Sigmoid colon (tissue), 3 donors: Measurements from ENCODE around the gene LMF1.

ENCODE experiments used
- POLR2A ChIP-seq, 2 donors: fragments of 450-650 bp; IDR thresholded peaks; one replicate each; pipeline ENCODE4 v1.6.1; 2016; ENCODE audit warnings: antibody characterized with exemption in 2 of 2, mild to moderate bottlenecking in 2 of 2, moderate library complexity in 2 of 2
- TF ChIP-seq, protein P1 (sequence below), 4 experiments: fragments of 450-650 bp in 3 of 4; fragments of 200-600 bp in 1 of 4; IDR thresholded peaks; one replicate each; pipeline ENCODE4 v1.5.1; 2016 to 2019; ENCODE audit warnings: antibody characterized with exemption in 4 of 4, mild to moderate bottlenecking in 3 of 4, moderate library complexity in 2 of 4

DNA sequence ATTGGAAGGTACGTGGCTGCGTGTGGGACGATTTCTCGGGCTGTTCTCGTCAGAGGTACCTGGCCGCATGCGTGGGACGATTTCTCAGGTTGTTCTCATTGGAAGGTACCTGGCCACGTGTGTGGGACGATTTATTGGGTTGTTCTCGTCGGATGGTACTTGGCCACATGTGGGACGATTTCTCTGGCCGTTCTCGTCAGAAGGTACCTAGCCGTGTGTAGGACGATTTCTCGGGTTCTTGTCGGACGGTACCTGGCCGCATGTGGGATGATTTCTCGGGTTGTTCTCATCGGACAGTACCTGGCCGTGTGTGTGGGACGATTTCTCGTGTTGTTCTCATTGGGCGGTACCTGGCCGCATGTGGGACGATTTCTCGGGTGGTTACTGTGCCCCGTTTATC, 120.1 kb downstream of the LMF1 start:
- TF ChIP-seq, protein P1, sequence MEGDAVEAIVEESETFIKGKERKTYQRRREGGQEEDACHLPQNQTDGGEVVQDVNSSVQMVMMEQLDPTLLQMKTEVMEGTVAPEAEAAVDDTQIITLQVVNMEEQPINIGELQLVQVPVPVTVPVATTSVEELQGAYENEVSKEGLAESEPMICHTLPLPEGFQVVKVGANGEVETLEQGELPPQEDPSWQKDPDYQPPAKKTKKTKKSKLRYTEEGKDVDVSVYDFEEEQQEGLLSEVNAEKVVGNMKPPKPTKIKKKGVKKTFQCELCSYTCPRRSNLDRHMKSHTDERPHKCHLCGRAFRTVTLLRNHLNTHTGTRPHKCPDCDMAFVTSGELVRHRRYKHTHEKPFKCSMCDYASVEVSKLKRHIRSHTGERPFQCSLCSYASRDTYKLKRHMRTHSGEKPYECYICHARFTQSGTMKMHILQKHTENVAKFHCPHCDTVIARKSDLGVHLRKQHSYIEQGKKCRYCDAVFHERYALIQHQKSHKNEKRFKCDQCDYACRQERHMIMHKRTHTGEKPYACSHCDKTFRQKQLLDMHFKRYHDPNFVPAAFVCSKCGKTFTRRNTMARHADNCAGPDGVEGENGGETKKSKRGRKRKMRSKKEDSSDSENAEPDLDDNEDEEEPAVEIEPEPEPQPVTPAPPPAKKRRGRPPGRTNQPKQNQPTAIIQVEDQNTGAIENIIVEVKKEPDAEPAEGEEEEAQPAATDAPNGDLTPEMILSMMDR (IDR thresholded peaks at IDR 0.05), result no peak
- no peak for TF ChIP-seq POLR2A (IDR thresholded peaks at IDR 0.05)
